B cell (primary cell): ENCODE data around the gene APOBEC3C. TPM values are rescaled to one million over a fixed set of nuclear protein-coding genes. Genes with fewer than 3 reads are reported as not detected.
"Not testable (repeated sequence)": the region's sequence is repeated elsewhere in the genome, so short reads cannot be mapped to it uniquely, and the experiment has no call there.

Experiments
- ATAC-seq: fragments of 200-7000 bp; cut with Tn5 transposase; one replicate; pipeline ENCODE4 v1.10.0; 2021; ENCODE audit warnings: low read depth, mild to moderate bottlenecking, moderate number of reproducible peaks, moderate library complexity
- CTCF ChIA-PET: fragments of 350-600 bp; sonication (Branson Sonifier 250); formaldehyde crosslinking; loops from one replicate; lab custom pipeline; 2021; ENCODE audit warnings: antibody characterized with exemption, inconsistent platforms; lab: Charles Lee
- POLR2A ChIA-PET: fragments of 350-600 bp; sonication (Branson Sonifier 250); formaldehyde crosslinking; loops from one replicate; lab custom pipeline; 2021; ENCODE audit warnings: antibody characterized with exemption; lab: Charles Lee
- DNase-seq: peaks from one replicate; pipeline ENCODE4 v3.0.0; 2013
- H2AFZ ChIP-seq: 2 replicates; pipeline ENCODE4 v1.6.1; 2012; ENCODE audit warnings: mild to moderate bottlenecking, low read depth, low read length; ENCODE audit not compliant: insufficient read depth, poor library complexity, severe bottlenecking
- H3K27ac ChIP-seq, 2 donors: 1 replicate in 1 of 2; 2 replicates in 1 of 2; pipeline ENCODE4 v1.5.1; 2012 to 2013; ENCODE audit warnings: low read length in 2 of 2, mild to moderate bottlenecking in 2 of 2, moderate library complexity in 1 of 2
- H3K27me3 ChIP-seq, 4 experiments: fragments of 200-600 bp in 1 of 4; sonication (generic) in 1 of 4; replicated peaks in 1 of 4; 1 replicate in 2 of 4; 2 replicates in 2 of 4; pipeline versions ENCODE4 v1.6.1 to v1.7.0; 2013 to 2016; ENCODE audit warnings: low read length in 3 of 4, mild to moderate bottlenecking in 2 of 4, mixed read lengths in 1 of 4, moderate library complexity in 1 of 4; ENCODE audit not compliant: insufficient read depth in 4 of 4, control insufficient read depth in 3 of 4; ENCODE audit errors: control extremely low read depth in 1 of 4
- H3K36me3 ChIP-seq, 2 experiments: replicated peaks in 1 of 2; 1 replicate in 1 of 2; 2 replicates in 1 of 2; pipeline versions ENCODE4 v1.6.1 to v1.7.1; 2013; ENCODE audit warnings: low read length in 1 of 2; ENCODE audit not compliant: insufficient read depth in 2 of 2, control insufficient read depth in 1 of 2; ENCODE audit errors: control extremely low read depth in 1 of 2, extremely low read depth in 1 of 2
- H3K4me1 ChIP-seq, 2 donors: fragments of 200-600 bp in 1 of 2; sonication (generic) in 1 of 2; 1 replicate in 1 of 2; 2 replicates in 1 of 2; pipeline versions ENCODE4 v1.5.1 to v1.6.1; 2013 to 2017; ENCODE audit warnings: low read length in 2 of 2; ENCODE audit not compliant: control insufficient read depth in 2 of 2, insufficient read depth in 2 of 2
- H3K4me2 ChIP-seq: replicated peaks from 2 replicates; pipeline ENCODE3; 2012; ENCODE audit warnings: mild to moderate bottlenecking, low read depth, low read length; ENCODE audit not compliant: poor library complexity, severe bottlenecking
- H3K4me3 ChIP-seq, 5 experiments: fragments of 200-600 bp in 1 of 5; sonication (generic) in 1 of 5; 1 replicate in 3 of 5; 2 replicates in 2 of 5; pipeline versions ENCODE4 v1.5.1 to v1.7.0; 2011 to 2016; ENCODE audit warnings: low read length in 4 of 5, mild to moderate bottlenecking in 4 of 5, low read depth in 2 of 5, control low read depth in 1 of 5, moderate library complexity in 1 of 5; ENCODE audit not compliant: insufficient read depth in 1 of 5; ENCODE audit errors: control extremely low read depth in 1 of 5, extremely low read depth in 1 of 5
- H3K79me2 ChIP-seq: fragments of 200-600 bp; sonication (generic); one replicate; pipeline ENCODE4 v1.6.0; 2016; ENCODE audit warnings: low read length; ENCODE audit not compliant: control insufficient read depth, insufficient read depth
- H3K9ac ChIP-seq: fragments of 200-600 bp; sonication (generic); 2 replicates; pipeline ENCODE4 v1.6.1; 2017; ENCODE audit warnings: mild to moderate bottlenecking, low read length, moderate library complexity
- H3K9me3 ChIP-seq, 3 donors: one replicate each; pipeline versions ENCODE4 v1.6.1 to v1.7.1; 2013; ENCODE audit warnings: low read length in 2 of 3; ENCODE audit not compliant: control insufficient read depth in 2 of 3, insufficient read depth in 1 of 3; ENCODE audit errors: control extremely low read depth in 1 of 3
- H4K20me1 ChIP-seq: 2 replicates; pipeline ENCODE4 v1.6.0; 2012; ENCODE audit warnings: mild to moderate bottlenecking, low read length; ENCODE audit not compliant: insufficient read depth, control insufficient read depth, poor library complexity, severe bottlenecking
- H3K27ac Mint-ChIP-seq: one replicate; pipeline ENCODE4 v1.8.0; 2021; ENCODE audit warnings: mixed read lengths
- H3K27me3 Mint-ChIP-seq: one replicate; pipeline ENCODE4 v1.8.0; 2021; ENCODE audit warnings: mixed read lengths
- H3K4me1 Mint-ChIP-seq: one replicate; pipeline ENCODE4 v1.8.0; 2021; ENCODE audit warnings: mixed read lengths
- H3K4me3 Mint-ChIP-seq: one replicate; pipeline ENCODE4 v1.8.0; 2021; ENCODE audit warnings: mixed read lengths
- H3K9me3 Mint-ChIP-seq: one replicate; pipeline ENCODE4 v1.8.0; 2022; ENCODE audit warnings: mixed read lengths; ENCODE audit not compliant: insufficient read depth
- EZH2 ChIP-seq: IDR thresholded peaks from 2 replicates; pipeline ENCODE4 v1.6.1; 2012; ENCODE audit warnings: borderline replicate concordance, low read depth, mild to moderate bottlenecking, moderate library complexity, low read length; ENCODE audit not compliant: insufficient read depth, poor library complexity, severe bottlenecking
- WGBS: methylation state at CpG from one replicate; pipeline ENCODE4 v1.1.5; 2013; ENCODE audit warnings: missing lambda C conversion rate; ENCODE audit not compliant: insufficient coverage; 5-methylcytosine and 5-hydroxymethylcytosine counted together
- intact Hi-C: fragments of 100-400 bp; cut with micrococcal nuclease; formaldehyde crosslinking; loops from one replicate; pipeline ENCODE4 v1.10.0; 2022
- polyA plus RNA-seq: library from polyadenylated mRNA; depleted of rRNA; stranded (reverse); fragments of >200 nt; gene quantifications from 2 replicates; pipeline ENCODE4 v1.2.3, GENCODE V29; 2012
- total RNA-seq, 2 donors: library from RNA; stranded (reverse); fragments of 120-200 nt in 1 of 2; gene quantifications; 1 replicate in 1 of 2; 2 replicates in 1 of 2; pipeline versions ENCODE4 v1.2.3 to v1.2.4, GENCODE V29; 2013 to 2022
- TF ChIP-seq, protein P1 (sequence below): fragments of 200-600 bp; IDR thresholded peaks from one replicate; pipeline ENCODE4 v1.8.0; 2022; ENCODE audit warnings: antibody characterized with exemption, mild to moderate bottlenecking

The APOBEC3C gene
- total and polyA plus RNA-seq, 2 donors (not counting 1 experiment from before 2014, with no cell fraction given) = 45.5 to 107 TPM

DNA sequence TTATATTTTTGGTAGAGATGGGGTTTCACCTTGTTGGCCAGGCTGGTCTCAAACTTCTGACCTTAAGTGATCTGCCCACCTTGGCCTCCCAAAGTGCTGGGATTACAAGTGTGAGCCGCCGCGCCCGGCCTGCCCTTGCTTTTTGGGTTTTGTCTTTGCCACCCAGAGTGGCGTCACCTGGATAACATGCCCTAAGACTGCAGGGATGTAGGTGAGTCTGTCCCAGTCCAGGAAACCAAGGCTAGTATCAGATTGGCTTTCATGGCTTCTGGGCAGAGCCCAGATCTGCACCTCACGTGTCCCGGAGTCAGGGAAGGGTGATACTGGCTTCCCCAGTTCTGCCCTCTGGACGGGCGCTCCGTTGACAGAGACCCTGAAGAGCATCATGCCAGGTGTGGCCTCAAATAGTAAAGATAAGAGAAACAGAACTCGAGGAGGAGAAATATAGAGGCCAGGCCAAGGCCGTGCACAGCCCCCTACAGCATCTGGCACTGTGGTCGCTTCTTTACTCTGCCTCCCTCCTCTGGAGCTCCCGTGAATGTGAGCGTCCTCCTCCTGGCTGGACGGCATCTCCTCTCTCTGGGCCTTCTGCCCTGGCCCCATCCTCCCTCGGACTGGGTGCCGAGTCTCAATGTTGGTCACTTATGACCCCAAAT lies 39.8 kb upstream of the APOBEC3C start:
- 95% methylated on average over 18 of the region's 18 CpGs for WGBS
- Mint-ChIP-seq H3K27me3 (peaks cover 20% of the 10 kb centered on the region), H3K9me3 (no peaks in the 10 kb centered on the region), H3K4me3 (no peak overlapping the region), H3K27ac (no peak overlapping the region), H3K4me1 (peaks cover 2% of the 10 kb centered on the region)
- peaks cover 0 to 18% (median 0%) of the 10 kb centered on the region in 4 experiments for H3K27me3 ChIP-seq
- POLR2A ChIA-PET = no interaction called here
- no peak for DNase-seq
- ATAC-seq = no peak
- H3K4me1 ChIP-seq = peaks cover 0 to 2% of the 10 kb centered on the region in 2 donors
- no peak overlapping the region for H3K9ac ChIP-seq
- no peak overlapping the region for H3K4me2 ChIP-seq
- H4K20me1 ChIP-seq = no peaks in the 10 kb centered on the region
- intact Hi-C loops = no loop called here
- CTCF ChIA-PET = interaction anchor here (0.6 to 11.1 kb wide), 16 partner anchors 10 to 555 kb away, joined by 3 to 133 read pairs (median 4); partner anchors contain the start of gene APOBEC3F
- no peak for TF ChIP-seq EZH2
- TF ChIP-seq, protein P1, sequence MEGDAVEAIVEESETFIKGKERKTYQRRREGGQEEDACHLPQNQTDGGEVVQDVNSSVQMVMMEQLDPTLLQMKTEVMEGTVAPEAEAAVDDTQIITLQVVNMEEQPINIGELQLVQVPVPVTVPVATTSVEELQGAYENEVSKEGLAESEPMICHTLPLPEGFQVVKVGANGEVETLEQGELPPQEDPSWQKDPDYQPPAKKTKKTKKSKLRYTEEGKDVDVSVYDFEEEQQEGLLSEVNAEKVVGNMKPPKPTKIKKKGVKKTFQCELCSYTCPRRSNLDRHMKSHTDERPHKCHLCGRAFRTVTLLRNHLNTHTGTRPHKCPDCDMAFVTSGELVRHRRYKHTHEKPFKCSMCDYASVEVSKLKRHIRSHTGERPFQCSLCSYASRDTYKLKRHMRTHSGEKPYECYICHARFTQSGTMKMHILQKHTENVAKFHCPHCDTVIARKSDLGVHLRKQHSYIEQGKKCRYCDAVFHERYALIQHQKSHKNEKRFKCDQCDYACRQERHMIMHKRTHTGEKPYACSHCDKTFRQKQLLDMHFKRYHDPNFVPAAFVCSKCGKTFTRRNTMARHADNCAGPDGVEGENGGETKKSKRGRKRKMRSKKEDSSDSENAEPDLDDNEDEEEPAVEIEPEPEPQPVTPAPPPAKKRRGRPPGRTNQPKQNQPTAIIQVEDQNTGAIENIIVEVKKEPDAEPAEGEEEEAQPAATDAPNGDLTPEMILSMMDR = no peak
- H3K79me2 ChIP-seq = no peaks in the 10 kb centered on the region
- no peak overlapping the region for H3K4me3 ChIP-seq
- H2AFZ ChIP-seq = no peak overlapping the region
- no peak overlapping the region for H3K27ac ChIP-seq
- peaks cover 0 to 4% (median 0%) of the 10 kb centered on the region in 3 donors for H3K9me3 ChIP-seq
- H3K36me3 ChIP-seq = no peaks in the 10 kb centered on the region

DNA sequence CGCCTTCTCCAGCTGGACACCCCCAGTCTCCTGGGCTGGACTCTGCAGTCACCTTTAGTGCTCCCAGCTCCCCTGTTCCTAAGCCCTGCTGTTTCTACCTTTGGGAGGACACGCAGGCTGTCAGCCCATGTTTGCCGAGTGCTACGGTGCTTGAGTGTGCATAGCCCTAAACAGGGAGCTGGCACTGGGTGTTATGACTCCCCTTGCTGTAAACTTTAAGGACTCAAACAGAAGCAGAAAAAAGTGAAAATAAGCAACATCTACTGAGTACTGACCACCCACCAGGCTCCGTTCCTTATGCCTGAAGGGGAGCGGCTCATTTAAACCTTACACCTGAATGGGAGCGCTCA lies 39.3 kb upstream of the APOBEC3C start:
- no peak overlapping the region for H3K4me3 Mint-ChIP-seq
- ATAC-seq = no peak
- peaks cover 20% of the 10 kb centered on the region for H3K27me3 Mint-ChIP-seq
- H2AFZ ChIP-seq = no peak overlapping the region
- intact Hi-C loops = no loop called here
- H3K9me3 ChIP-seq = peaks cover 0 to 4% (median 0%) of the 10 kb centered on the region in 3 donors
- no peak overlapping the region for H3K4me2 ChIP-seq
- WGBS = 95% methylated on average over 7 of the region's 7 CpGs
- H3K27me3 ChIP-seq = peaks cover 0 to 14% (median 0%) of the 10 kb centered on the region in 4 experiments
- H3K4me1 ChIP-seq = peaks cover 0 to 2% of the 10 kb centered on the region in 2 donors
- DNase-seq = no peak
- H3K9me3 Mint-ChIP-seq = no peaks in the 10 kb centered on the region
- no peaks in the 10 kb centered on the region for H4K20me1 ChIP-seq
- H3K79me2 ChIP-seq = no peaks in the 10 kb centered on the region
- CTCF ChIA-PET = interaction anchor here (0.6 to 11.1 kb wide), 3 partner anchors 30 to 144 kb away, joined by 3 to 133 read pairs (median 3); no protein-coding TSS in a partner anchor
- no peaks in the 10 kb centered on the region for H3K36me3 ChIP-seq
- TF ChIP-seq EZH2 = no peak
- POLR2A ChIA-PET = no interaction called here
- peaks cover 2% of the 10 kb centered on the region for H3K4me1 Mint-ChIP-seq
- no peak overlapping the region for H3K27ac ChIP-seq
- no peak overlapping the region for H3K27ac Mint-ChIP-seq
- no peak overlapping the region for H3K4me3 ChIP-seq
- no peak overlapping the region for H3K9ac ChIP-seq

DNA sequence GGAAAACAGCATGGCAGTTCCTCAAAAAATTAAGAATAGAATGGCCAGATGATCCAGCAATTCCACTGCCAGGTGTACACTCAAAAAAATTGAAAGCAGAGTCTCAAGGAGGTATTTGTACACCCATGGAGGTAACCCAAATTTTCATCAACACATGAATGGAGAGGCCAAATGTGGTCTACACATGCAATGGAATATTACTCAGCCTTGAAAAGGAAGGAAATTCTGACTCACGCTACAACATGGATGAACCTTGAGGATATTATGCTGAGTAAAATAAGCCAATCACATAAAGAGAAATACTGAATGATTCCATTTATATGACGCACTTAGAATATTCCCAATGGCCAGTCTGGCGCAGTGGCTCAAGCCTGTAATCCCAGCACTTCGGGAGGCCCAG lies 36.8 kb upstream of the APOBEC3C start:
- H3K27me3 Mint-ChIP-seq, H3K27me3 ChIP-seq, H2AFZ ChIP-seq, DNase-seq, POLR2A ChIA-PET, H3K36me3 ChIP-seq, ATAC-seq, H3K4me3 ChIP-seq, H3K4me2 ChIP-seq, H3K27ac ChIP-seq, H3K9me3 Mint-ChIP-seq, CTCF ChIA-PET, H3K9me3 ChIP-seq, intact Hi-C loops, H3K27ac Mint-ChIP-seq, H3K4me3 Mint-ChIP-seq, H4K20me1 ChIP-seq, H3K79me2 ChIP-seq, H3K9ac ChIP-seq: not testable (repeated sequence)
- H3K4me1 Mint-ChIP-seq = peaks cover 14% of the 10 kb centered on the region
- WGBS = 97% methylated on average over 3 of the region's 4 CpGs
- H3K4me1 ChIP-seq = peaks cover under 1 to 17% of the 10 kb centered on the region in 2 donors
